Measurements from ENCODE around the gene SLC5A5. TPM values are rescaled to one million over a fixed set of nuclear protein-coding genes. Genes with fewer than 3 reads are reported as not detected.

The SLC5A5 gene
- total and polyA plus RNA-seq, 2 of the 8 experiments (the other 6 are each of a cell fraction or from before 2014, with no cell fraction given): 1.5 to 1.8 TPM

DNA sequence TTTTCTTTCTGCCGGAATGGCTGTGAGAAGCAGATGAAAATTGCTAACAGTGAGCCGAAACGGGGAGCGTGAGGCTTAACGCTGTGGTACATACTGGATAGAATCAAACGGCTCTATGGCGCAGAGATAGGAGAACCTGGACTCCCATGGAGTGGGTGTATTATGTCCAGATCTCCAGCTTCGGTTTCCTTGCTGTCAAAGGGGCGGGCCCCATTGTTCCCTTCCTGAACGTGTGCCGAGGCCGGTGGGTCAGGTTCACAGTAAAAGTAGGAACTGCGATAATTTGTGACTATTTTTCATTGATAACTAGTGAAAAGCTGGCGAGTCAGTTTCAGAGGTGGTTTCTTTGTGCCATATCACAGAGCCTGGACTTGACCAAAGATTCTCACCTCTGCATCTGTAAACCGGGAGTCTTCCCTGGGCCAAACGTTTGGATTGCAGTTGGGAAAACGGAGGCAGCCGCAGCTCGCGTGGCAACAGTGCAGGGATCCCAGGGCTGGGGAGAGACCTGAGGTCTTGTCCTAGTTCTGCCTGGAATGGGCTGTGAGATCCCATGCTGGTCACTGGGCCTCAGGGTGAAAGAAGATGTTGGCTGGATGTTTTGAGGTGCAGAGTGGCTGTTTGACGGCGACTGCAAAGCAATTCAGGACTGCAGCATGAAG is 11.3 kb upstream of the SLC5A5 start:
- 2% methylated on average over 22 of the region's 22 CpGs; no CpG with 5 or more reads in 1 of the 2 experiments for WGBS, 2 experiments (ENCODE audit: extremely low coverage in 1 of 2, insufficient coverage in 1 of 2, insufficient read length in 1 of 2, insufficient replicate concordance in 2 of 2, low coverage in 1 of 2, low lambda C conversion rate in 2 of 2, missing lambda C conversion rate in 1 of 2)
- TF ChIP-seq POLR2AphosphoS5 (IDR thresholded peaks at IDR 0.05; ENCODE audit: low read depth, low read length) (peak; percentile 41), HDAC2 (IDR thresholded peaks at IDR 0.05; ENCODE audit: borderline replicate concordance in 1 of 2, low read depth in 2 of 2, low read length in 2 of 2) (no peak), BCL11A (IDR thresholded peaks at IDR 0.05; ENCODE audit: low read depth in 2 of 2, low read length in 2 of 2) (no peak), POLR2A (IDR thresholded peaks at IDR 0.05; ENCODE audit: control extremely low read depth in 1 of 2, low read depth in 2 of 2, low read length in 2 of 2) (peak in 1 of 2 experiments; percentile 40; a peak in 1 of 3 replicates), SIN3A (conservative IDR thresholded peaks at IDR 0.05 in 1 of 2, IDR thresholded peaks at IDR 0.05 in 1 of 2; ENCODE audit: low read depth in 1 of 2, low read length in 2 of 2) (0 out of 4 replicates have a peak, but pooled peaks have one; percentile 41 to 51), YY1 (IDR thresholded peaks at IDR 0.05; ENCODE audit: low read depth, low read length) (no peak), SAP30 (IDR thresholded peaks at IDR 0.05; ENCODE audit: insufficient read depth, insufficient replicate concordance, low read length) (peak; percentile 51), CEBPB (IDR thresholded peaks at IDR 0.05; ENCODE audit: low read depth, low read length) (no peak)
- TF ChIP-seq, protein P1, sequence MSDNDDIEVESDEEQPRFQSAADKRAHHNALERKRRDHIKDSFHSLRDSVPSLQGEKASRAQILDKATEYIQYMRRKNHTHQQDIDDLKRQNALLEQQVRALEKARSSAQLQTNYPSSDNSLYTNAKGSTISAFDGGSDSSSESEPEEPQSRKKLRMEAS (IDR thresholded peaks at IDR 0.05): no peak

More for the DNA sequence above, 11.3 kb upstream of the SLC5A5 start:
- Histone ChIP-seq H4K5ac (ENCODE audit: insufficient read length, low read depth, low read length) (peak overlapping the region; percentile 67), H2AK5ac (ENCODE audit: low read depth, low read length) (0 out of 2 replicates have a peak overlapping the region, but pooled peaks have one; percentile 90), H3K23me2 (ENCODE audit: low read depth, low read length) (peaks cover 15% of the 10 kb centered on the region), H3K4me1 (replicated peaks in 1 of 4; ENCODE audit: control insufficient read depth in 3 of 4, insufficient read depth in 4 of 4, low read length in 3 of 4) (peaks cover 0 to 13% (median 6%) of the 10 kb centered on the region in 4 experiments; a peak in 4 of 7 replicates), H3K4me2 (ENCODE audit: insufficient read depth in 1 of 2, low read depth in 2 of 2, low read length in 2 of 2) (peak overlapping the region; percentile 93 to 98), H2AFZ (ENCODE audit: low read length) (no peak overlapping the region), H3K79me1 (ENCODE audit: low read depth, low read length) (peaks cover 6% of the 10 kb centered on the region; the same call in 1 of the 2 replicates), H3K79me2 (ENCODE audit: control insufficient read depth in 1 of 2, insufficient read depth in 2 of 2, low read length in 2 of 2) (peaks cover 15 to 28% of the 10 kb centered on the region in 2 experiments), H2BK120ac (replicated peaks; ENCODE audit: low read depth, low read length) (peak overlapping the region; percentile 31), H4K91ac (replicated peaks; ENCODE audit: insufficient read length, low read length) (peak overlapping the region; percentile 63), H3K9me3 (ENCODE audit: insufficient read depth in 2 of 2, low read depth in 1 of 2, low read length in 1 of 2) (no peaks in the 10 kb centered on the region), H3K56ac (replicated peaks; ENCODE audit: insufficient read length, low read depth, low read length) (peak overlapping the region; percentile 93), H2BK15ac (ENCODE audit: low read length) (no peak overlapping the region), H3K14ac (ENCODE audit: insufficient read length) (peak overlapping the region; percentile 74), H3K4ac (replicated peaks; ENCODE audit: insufficient read length, low read depth, low read length) (peak overlapping the region; percentile 88), H3K18ac (ENCODE audit: extremely low read depth, low read length) (peak overlapping the region; percentile 99), H2BK12ac (ENCODE audit: low read depth, low read length) (no peak overlapping the region), H3K4me3 (ENCODE audit: extremely low read depth in 1 of 4, insufficient read depth in 2 of 4, low read depth in 3 of 4, low read length in 4 of 4) (peak overlapping the region; percentile 98 to 100 (median 99)), H3K36me3 (ENCODE audit: control insufficient read depth in 2 of 4, insufficient read depth in 4 of 4, low read length in 3 of 4) (peaks cover 32 to 49% (median 40%) of the 10 kb centered on the region in 4 experiments), H4K20me1 (replicated peaks in 1 of 2; ENCODE audit: control insufficient read depth in 1 of 2, insufficient read depth in 2 of 2, low read length in 2 of 2) (peaks cover 16 to 26% of the 10 kb centered on the region in 2 experiments), H2BK5ac (ENCODE audit: low read depth, low read length) (peak overlapping the region; percentile 92), H3K9ac (replicated peaks in 1 of 4; ENCODE audit: extremely low read depth in 1 of 4, low read depth in 3 of 4, low read length in 3 of 4) (peak overlapping the region; percentile 94 to 96 (median 95)), H2BK20ac (ENCODE audit: low read length) (no peak overlapping the region), H3K23ac (ENCODE audit: insufficient read length) (no peak overlapping the region), H4K8ac (ENCODE audit: extremely low read depth, insufficient read depth, low read length) (peak overlapping the region; percentile 84), H3K27me3 (replicated peaks in 1 of 4; ENCODE audit: control insufficient read depth in 3 of 4, extremely low read depth in 1 of 4, insufficient read depth in 3 of 4, low read length in 3 of 4) (no peaks in the 10 kb centered on the region), H3K27ac (ENCODE audit: low read depth, low read length) (peak overlapping the region; percentile 94)
- FAIRE-seq (no peak), DNase-seq (ENCODE audit: low read depth in 1 of 2, low spot score in 2 of 2) (no peak)
- ChIA-PET CTCF (ENCODE audit: partially characterized antibody) (interaction anchor here (0.6 to 2.1 kb wide), 5 partner anchors 10 to 144 kb away, joined by 3 to 16 read pairs (median 5); partner anchors contain the start of gene SLC5A5), POLR2A (ENCODE audit: partially characterized antibody) (interaction anchor here (0.7 to 20.2 kb wide), 35 partner anchors 9 to 462 kb away, joined by 3 to 392 read pairs (median 5); partner anchors contain the start of genes B3GNT3, CCDC124, JAK3 and PIK3R2)
